Activated CD8-positive, alpha-beta memory T cell treated with anti-CD3 and anti-CD28 coated beads, Interleukin-2, amount 10 ng/mL, durations not matched to agents 7 days and 5 days (primary cell): ENCODE results near the gene HEATR5B. TPM values are rescaled to one million over a fixed set of nuclear protein-coding genes. Genes with fewer than 3 reads are reported as not detected.
"Not testable (repeated sequence)": the region's sequence is repeated elsewhere in the genome, so short reads cannot be mapped to it uniquely, and the experiment has no call there.

Experiments
- ATAC-seq: fragments of 150-1000 bp; cut with Tn5 transposase; one replicate; pipeline ENCODE4 v1.10.0; 2021; ENCODE audit warnings: moderate library complexity
- CTCF ChIA-PET: fragments of 350-600 bp; sonication (Branson Sonifier 250); formaldehyde crosslinking; loops from one replicate; lab custom pipeline; 2021; ENCODE audit warnings: antibody characterized with exemption; lab: Charles Lee
- DNase-seq: peaks from one replicate; pipeline ENCODE4 v3.0.0-alpha.2; 2020
- H3K27ac Mint-ChIP-seq: one replicate; pipeline ENCODE4 v1.8.0; 2021; ENCODE audit warnings: mild to moderate bottlenecking, mixed read lengths
- H3K27me3 Mint-ChIP-seq: one replicate; pipeline ENCODE4 v1.8.0; 2021; ENCODE audit warnings: mixed read lengths
- H3K36me3 Mint-ChIP-seq: one replicate; pipeline ENCODE4 v1.8.0; 2021; ENCODE audit warnings: mild to moderate bottlenecking, mixed read lengths
- H3K4me1 Mint-ChIP-seq: one replicate; pipeline ENCODE4 v1.8.0; 2021; ENCODE audit warnings: mixed read lengths
- H3K4me3 Mint-ChIP-seq: one replicate; pipeline ENCODE4 v1.8.0; 2021; ENCODE audit warnings: mild to moderate bottlenecking, moderate library complexity, mixed read lengths
- H3K9me3 Mint-ChIP-seq: one replicate; pipeline ENCODE4 v1.8.0; 2022; ENCODE audit warnings: low read depth, mixed read lengths
- total RNA-seq, 2 experiments: library from RNA; stranded (reverse); gene quantifications; one replicate each; pipeline ENCODE4 v1.2.3, GENCODE V29; 2021

HEATR5B gene
- total RNA-seq, 2 experiments from 2014 or later = 14.8 to 15.2 TPM

DNA sequence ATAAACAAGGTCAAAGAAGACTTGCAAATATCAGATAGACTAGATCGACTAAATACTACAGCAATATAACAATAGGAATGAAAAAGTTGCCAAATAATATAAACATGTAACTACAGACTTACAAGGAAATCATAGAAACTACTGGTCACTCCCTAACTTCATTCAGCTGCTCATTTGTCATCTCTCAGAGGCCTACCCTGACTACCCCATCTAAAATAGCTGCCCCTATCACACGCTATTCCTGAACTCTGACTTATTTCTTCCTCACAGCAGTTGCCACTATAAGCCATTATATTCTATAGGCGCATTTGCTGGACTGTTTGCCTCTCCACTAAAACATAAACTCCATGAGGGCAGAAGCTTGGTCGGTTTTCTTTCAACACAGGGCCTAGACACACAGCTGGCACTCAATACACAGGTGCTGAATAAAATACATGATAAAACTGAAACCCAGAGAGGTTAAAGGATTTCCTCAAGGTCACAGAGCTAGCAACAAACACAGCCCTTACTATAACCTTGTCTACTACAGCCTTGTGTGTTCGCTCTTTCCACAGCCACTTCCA is 119.6 kb downstream of the HEATR5B start:
- no peaks in the 10 kb centered on the region for H3K9me3 Mint-ChIP-seq
- H3K27ac Mint-ChIP-seq = peak overlapping the region; percentile 34
- no peak for ATAC-seq

GRCh38 chr2:36963734-36964133 is 120.4 kb downstream of the HEATR5B start:
- Mint-ChIP-seq H3K4me3 (no peak overlapping the region), H3K4me1 (peaks cover 58% of the 10 kb centered on the region), H3K9me3 (no peaks in the 10 kb centered on the region), H3K27ac (no peak overlapping the region), H3K27me3 (no peaks in the 10 kb centered on the region), H3K36me3 (peaks cover 14% of the 10 kb centered on the region)
- ATAC-seq (no peak), DNase-seq (no peak)
- CTCF ChIA-PET = no interaction called here

More for the DNA sequence above, 119.6 kb downstream of the HEATR5B start:
- CTCF ChIA-PET = no interaction called here
- Mint-ChIP-seq H3K36me3 (peaks cover 14% of the 10 kb centered on the region), H3K27me3 (no peaks in the 10 kb centered on the region), H3K4me1 (peaks cover 51% of the 10 kb centered on the region), H3K4me3 (peak overlapping the region; percentile 98)
- DNase-seq = no peak

GRCh38 chr2:36963106-36963505 is 121.1 kb downstream of the HEATR5B start:
- CTCF ChIA-PET = no interaction called here
- ATAC-seq (no peak), DNase-seq (no peak)
- no peaks in the 10 kb centered on the region for H3K27me3 Mint-ChIP-seq
- no peak overlapping the region for H3K4me3 Mint-ChIP-seq
- H3K27ac Mint-ChIP-seq = no peak overlapping the region
- no peaks in the 10 kb centered on the region for H3K9me3 Mint-ChIP-seq
- peaks cover 57% of the 10 kb centered on the region for H3K4me1 Mint-ChIP-seq
- H3K36me3 Mint-ChIP-seq = peaks cover 19% of the 10 kb centered on the region

DNA sequence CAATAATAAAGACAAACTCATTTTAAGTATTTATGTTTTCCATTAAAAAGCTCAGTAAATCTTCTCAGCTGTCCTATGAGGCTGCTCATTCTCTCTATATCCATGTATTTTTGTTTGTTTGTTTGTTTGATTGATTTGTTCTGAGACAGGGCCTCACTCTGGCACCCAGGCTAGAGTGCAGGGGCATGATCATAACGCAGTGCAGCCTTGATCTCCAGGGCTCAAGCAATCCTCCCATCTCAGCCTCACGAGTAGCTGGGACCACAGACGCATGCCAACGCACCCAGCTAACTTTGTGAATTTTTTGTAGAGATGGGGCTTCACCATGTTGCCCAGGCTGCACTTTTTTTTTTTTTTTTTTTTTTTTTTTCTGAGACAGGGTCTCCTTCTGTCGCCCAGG is 123.4 kb downstream of the HEATR5B start:
- Mint-ChIP-seq H3K4me3 (no peak overlapping the region), H3K9me3 (no peaks in the 10 kb centered on the region), H3K27ac (no peak overlapping the region), H3K4me1 (peaks cover 50% of the 10 kb centered on the region), H3K27me3 (no peaks in the 10 kb centered on the region), H3K36me3 (peaks cover 24% of the 10 kb centered on the region)
- DNase-seq (no peak), ATAC-seq (no peak)
- CTCF ChIA-PET = interaction anchor here (0.7 kb wide), 1 partner anchor 327 kb away, joined by 3 read pairs; no protein-coding TSS in a partner anchor

DNA sequence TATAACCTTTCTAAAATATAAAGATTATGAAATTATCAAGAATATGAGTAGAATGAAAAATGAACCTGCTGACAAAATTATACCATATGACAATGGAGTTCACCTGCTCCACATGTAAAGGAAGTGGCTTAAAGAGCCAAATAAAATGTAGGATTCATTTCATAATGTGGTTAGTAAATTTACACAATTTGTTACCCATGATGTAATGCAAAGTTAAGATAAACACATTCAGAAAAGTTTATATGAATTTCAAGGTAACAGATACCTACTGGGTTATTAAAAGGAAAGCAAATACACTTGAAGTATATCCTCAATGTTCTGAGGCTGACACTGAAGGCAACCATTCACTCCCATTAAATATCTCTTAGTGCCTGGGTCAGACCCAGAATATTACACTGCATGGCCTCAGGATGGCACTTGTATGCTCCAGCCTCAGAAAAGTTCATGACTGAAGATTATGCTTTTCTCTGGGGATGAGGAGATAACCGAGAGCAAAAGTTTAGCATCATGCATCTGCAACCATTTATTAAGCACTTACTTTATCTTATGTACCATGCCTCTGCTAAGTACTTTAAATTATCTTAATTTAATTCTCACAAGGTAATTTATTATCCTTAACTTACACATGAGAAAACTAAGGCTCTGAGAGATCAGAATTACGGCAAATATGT is 124.0 kb downstream of the HEATR5B start:
- Mint-ChIP-seq H3K27ac (no peak overlapping the region), H3K4me1 (peaks cover 48% of the 10 kb centered on the region), H3K36me3 (peaks cover 24% of the 10 kb centered on the region), H3K9me3 (no peaks in the 10 kb centered on the region), H3K27me3 (no peaks in the 10 kb centered on the region), H3K4me3 (no peak overlapping the region)
- CTCF ChIA-PET = interaction anchor here (0.7 kb wide), 1 partner anchor 328 kb away, joined by 3 read pairs; no protein-coding TSS in a partner anchor
- DNase-seq (no peak), ATAC-seq (no peak)

GRCh38 chr2:36954977-36955607 is 129.1 kb downstream of the HEATR5B start:
- CTCF ChIA-PET = no interaction called here
- peaks cover 25% of the 10 kb centered on the region for H3K4me1 Mint-ChIP-seq
- H3K27ac Mint-ChIP-seq = no peak overlapping the region
- ATAC-seq (no peak), DNase-seq (no peak)
- H3K9me3 Mint-ChIP-seq = no peaks in the 10 kb centered on the region
- peaks cover 12% of the 10 kb centered on the region for H3K36me3 Mint-ChIP-seq
- H3K27me3 Mint-ChIP-seq = no peaks in the 10 kb centered on the region
- H3K4me3 Mint-ChIP-seq = no peak overlapping the region

GRCh38 chr2:36952748-36953197 is 131.4 kb downstream of the HEATR5B start:
- Mint-ChIP-seq H3K9me3 (no peaks in the 10 kb centered on the region), H3K4me3 (no peak overlapping the region), H3K27ac (no peak overlapping the region), H3K36me3 (peaks cover 8% of the 10 kb centered on the region), H3K27me3 (no peaks in the 10 kb centered on the region), H3K4me1 (peaks cover 13% of the 10 kb centered on the region)
- CTCF ChIA-PET = no interaction called here
- DNase-seq (no peak), ATAC-seq (no peak)

DNA sequence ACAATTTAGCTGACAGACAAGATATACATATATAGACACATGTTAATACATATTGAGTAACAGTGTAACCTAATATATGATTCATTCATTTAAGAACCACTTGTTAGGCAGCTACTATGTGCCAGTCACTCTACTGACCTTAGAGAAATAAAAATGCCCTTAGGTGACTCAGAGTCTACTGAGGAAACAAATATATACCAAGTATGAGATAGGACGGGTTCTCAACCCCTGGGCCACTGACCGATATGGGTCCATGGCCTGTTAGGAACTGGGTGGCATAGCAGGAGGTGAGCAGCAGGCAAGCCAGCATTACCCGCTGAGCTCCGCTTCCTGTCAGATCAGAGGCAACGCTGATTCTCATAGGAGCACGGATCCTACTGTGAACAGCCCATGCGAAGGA is 132.6 kb downstream of the HEATR5B start:
- Mint-ChIP-seq H3K27ac (no peak overlapping the region), H3K36me3 (peaks cover 4% of the 10 kb centered on the region), H3K27me3 (no peaks in the 10 kb centered on the region), H3K4me1 (peaks cover 10% of the 10 kb centered on the region), H3K4me3 (no peak overlapping the region), H3K9me3 (no peaks in the 10 kb centered on the region)
- no peak for ATAC-seq
- DNase-seq = no peak
- CTCF ChIA-PET = no interaction called here

GRCh38 chr2:36951027-36951518 is 133.1 kb downstream of the HEATR5B start:
- Mint-ChIP-seq H3K27ac (no peak overlapping the region), H3K27me3 (no peaks in the 10 kb centered on the region), H3K4me1 (peaks cover 8% of the 10 kb centered on the region), H3K36me3 (peaks cover 4% of the 10 kb centered on the region), H3K4me3 (no peak overlapping the region), H3K9me3 (no peaks in the 10 kb centered on the region)
- ATAC-seq = no peak
- DNase-seq = no peak
- CTCF ChIA-PET = no interaction called here

- DNase-seq = no peak
- no peaks in the 10 kb centered on the region for H3K9me3 Mint-ChIP-seq
- peaks cover 8% of the 10 kb centered on the region for H3K4me1 Mint-ChIP-seq
- H3K4me3 Mint-ChIP-seq = no peak overlapping the region
- H3K27me3 Mint-ChIP-seq = no peaks in the 10 kb centered on the region
- no peak overlapping the region for H3K27ac Mint-ChIP-seq
- no peak for ATAC-seq
- peaks cover 3% of the 10 kb centered on the region for H3K36me3 Mint-ChIP-seq
- CTCF ChIA-PET = interaction anchor here (0.7 kb wide), 1 partner anchor 103 kb away, joined by 3 read pairs; no protein-coding TSS in a partner anchor
Measured at GRCh38 chr2:36949845-36950244, 134.3 kb downstream of the HEATR5B start.

DNA sequence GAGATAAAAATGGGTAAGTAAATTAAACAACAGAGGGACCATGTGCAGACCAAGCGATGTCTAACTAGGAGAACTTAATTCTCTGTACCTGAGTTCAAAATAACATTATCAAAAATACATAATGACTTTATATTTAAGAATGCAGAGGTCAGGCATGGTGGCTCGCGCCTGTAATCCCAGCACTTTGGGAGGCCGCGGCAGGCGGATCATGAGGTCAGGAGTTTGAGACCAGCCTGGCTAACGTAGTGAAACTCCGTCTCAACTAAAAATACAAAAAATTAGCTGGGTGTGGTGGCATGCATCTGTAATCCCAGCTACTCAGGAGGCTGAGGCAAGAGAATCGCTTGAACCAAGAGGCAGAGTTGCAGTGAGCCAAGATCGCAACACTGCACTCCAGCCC is 138.9 kb downstream of the HEATR5B start:
- H3K27me3 Mint-ChIP-seq, H3K27ac Mint-ChIP-seq, H3K36me3 Mint-ChIP-seq, H3K9me3 Mint-ChIP-seq, H3K4me3 Mint-ChIP-seq, CTCF ChIA-PET, H3K4me1 Mint-ChIP-seq, DNase-seq, ATAC-seq: not testable (repeated sequence)

- Mint-ChIP-seq H3K9me3 (no peaks in the 10 kb centered on the region), H3K36me3 (no peaks in the 10 kb centered on the region), H3K27ac (no peak overlapping the region), H3K27me3 (no peaks in the 10 kb centered on the region), H3K4me3 (no peak overlapping the region), H3K4me1 (no peaks in the 10 kb centered on the region)
- DNase-seq = no peak
- CTCF ChIA-PET = no interaction called here
- ATAC-seq = no peak
Measured at GRCh38 chr2:36941867-36942266, 142.3 kb downstream of the HEATR5B start.

DNA sequence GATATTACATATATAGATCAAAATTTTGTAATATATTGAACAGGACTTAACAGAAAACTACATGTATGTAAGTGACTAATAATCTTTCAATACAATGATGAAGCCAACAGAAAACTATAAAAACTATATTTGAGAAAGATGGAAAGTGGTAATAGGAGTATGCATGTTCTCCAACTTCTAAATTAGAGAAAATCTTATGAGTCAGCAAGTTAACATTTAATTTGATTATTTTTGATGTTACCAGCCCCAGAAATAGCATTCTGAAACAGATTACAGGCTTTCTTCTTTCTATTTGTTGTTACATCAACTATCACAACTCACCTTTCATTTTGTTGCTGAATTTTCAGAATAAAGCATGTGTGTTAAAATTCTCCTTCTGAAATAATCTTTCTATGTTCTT is 147.6 kb downstream of the HEATR5B start:
- H3K9me3 Mint-ChIP-seq, H3K4me1 Mint-ChIP-seq, H3K36me3 Mint-ChIP-seq, CTCF ChIA-PET, DNase-seq, ATAC-seq, H3K27me3 Mint-ChIP-seq, H3K4me3 Mint-ChIP-seq, H3K27ac Mint-ChIP-seq: not testable (repeated sequence)

DNA sequence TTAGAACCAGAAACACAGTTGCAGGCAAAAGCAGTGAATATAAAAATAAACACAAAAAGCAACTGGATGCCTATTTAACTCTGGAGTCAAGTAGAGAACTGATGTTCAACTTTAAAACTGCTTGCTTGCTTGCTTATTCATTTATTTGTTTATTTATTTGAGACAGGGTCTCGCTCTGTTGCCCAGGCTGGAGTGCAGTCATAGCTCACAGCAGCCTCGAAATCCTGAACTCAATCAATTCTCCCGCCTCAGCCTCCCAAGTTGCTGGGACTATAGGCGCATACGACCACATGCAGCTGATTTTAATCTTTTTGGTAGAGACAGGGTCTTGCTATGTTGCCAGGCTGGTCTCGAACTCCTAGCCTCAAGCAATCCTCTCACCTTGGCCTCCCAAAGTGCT is 152.5 kb downstream of the HEATR5B start:
- H3K4me1 Mint-ChIP-seq, H3K27me3 Mint-ChIP-seq, H3K4me3 Mint-ChIP-seq, H3K27ac Mint-ChIP-seq, H3K9me3 Mint-ChIP-seq, CTCF ChIA-PET, H3K36me3 Mint-ChIP-seq, ATAC-seq, DNase-seq: not testable (repeated sequence)
